ENCODE results near the gene C6orf15. TPM values are rescaled to one million over a fixed set of nuclear protein-coding genes. Genes with fewer than 3 reads are reported as not detected.

Gene C6orf15
- total RNA-seq, 4 donors from 2014 or later, result 1.6 TPM; not detected in 3

DNA sequence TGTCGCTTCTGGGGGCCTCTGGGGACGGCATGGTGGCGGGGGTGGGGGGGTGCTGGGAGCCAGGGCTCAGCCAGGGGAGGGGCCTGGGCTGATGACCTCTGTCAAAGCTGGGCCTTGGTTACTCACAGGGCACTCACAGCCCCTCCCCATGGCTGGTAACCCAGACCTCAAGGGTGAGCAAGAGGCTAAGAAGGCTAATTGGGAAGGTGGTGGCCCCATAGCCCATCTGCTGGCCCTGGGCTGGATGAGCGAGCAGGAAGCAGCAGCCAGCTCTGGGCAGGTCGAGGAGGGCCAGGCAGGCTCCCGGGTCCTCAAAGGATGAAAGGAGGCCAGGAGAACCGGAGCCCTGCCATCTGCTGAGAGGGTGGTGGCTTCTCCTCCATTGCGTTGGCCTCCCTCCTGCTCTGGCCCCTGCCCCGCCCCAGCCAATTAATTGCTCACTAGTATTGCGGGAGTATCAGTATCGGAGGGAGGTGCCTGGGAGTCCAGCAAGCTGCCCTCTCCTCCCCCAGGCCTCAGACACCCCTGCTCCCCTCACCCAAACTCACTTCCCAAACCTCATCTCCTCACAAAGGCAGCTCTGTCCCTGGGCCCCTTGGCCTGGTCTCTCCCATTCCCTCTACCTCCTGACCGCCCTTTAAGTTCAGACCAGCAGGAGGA is 8.9 kb upstream of the C6orf15 start:
- no peak overlapping the region for H3K4me3 ChIP-seq
- no peak for DNase-seq
- H3K27ac ChIP-seq, result no peak overlapping the region
- no peaks in the 10 kb centered on the region for H3K27me3 ChIP-seq
- H3K4me1 ChIP-seq, result peaks cover 4 to 64% (median 19%) of the 10 kb centered on the region in 3 donors
- no peaks in the 10 kb centered on the region for H3K36me3 ChIP-seq
- intact Hi-C loops (cut with DNase I), result no loop called here
- H3K9me3 ChIP-seq, result no peaks in the 10 kb centered on the region
- TF ChIP-seq POLR2A (IDR thresholded peaks at IDR 0.05), result no peak
- TF ChIP-seq, protein P1, sequence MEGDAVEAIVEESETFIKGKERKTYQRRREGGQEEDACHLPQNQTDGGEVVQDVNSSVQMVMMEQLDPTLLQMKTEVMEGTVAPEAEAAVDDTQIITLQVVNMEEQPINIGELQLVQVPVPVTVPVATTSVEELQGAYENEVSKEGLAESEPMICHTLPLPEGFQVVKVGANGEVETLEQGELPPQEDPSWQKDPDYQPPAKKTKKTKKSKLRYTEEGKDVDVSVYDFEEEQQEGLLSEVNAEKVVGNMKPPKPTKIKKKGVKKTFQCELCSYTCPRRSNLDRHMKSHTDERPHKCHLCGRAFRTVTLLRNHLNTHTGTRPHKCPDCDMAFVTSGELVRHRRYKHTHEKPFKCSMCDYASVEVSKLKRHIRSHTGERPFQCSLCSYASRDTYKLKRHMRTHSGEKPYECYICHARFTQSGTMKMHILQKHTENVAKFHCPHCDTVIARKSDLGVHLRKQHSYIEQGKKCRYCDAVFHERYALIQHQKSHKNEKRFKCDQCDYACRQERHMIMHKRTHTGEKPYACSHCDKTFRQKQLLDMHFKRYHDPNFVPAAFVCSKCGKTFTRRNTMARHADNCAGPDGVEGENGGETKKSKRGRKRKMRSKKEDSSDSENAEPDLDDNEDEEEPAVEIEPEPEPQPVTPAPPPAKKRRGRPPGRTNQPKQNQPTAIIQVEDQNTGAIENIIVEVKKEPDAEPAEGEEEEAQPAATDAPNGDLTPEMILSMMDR (IDR thresholded peaks at IDR 0.05), result no peak
- 83 to 92% methylated on average over 4 to 5 of the region's 12 CpGs for WGBS, 2 donors

DNA sequence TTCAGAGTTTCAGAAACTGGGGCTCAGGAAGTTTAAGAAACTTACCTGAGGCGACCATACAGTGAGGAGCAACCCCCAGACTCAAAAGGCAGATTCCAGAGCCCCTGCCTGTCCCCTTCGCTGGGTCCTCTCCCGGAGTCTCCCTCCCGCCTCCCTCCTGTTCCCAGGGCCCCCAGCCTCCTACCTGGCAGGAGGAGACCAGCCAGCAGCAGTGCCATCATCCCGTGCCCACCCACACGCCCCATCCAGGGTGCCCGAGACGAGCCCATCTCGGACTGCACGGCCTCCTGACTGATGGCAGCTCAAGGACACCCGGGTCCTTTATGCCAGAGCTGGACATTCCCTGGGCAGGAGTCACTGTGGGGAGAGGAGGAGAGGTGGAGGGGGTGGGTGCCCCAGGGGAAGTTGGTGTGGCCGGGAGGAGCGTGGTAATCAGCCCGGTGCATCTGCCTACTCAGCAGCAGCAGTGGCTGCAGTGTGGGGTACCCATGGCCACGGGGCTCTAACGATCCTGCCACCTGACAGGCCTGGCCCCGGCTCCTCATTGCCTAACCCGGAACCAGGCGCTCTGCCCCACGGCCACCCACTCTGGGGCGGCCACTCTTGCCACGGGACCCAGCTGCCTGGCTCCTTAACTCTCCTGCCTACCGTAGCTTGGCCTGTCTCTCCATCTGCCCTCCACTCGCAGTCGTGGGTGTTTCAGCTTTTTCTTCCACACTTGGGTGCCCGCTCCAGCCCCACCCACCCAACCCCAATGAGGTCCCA is 8.0 kb upstream of the C6orf15 start, which contains the start of gene CDSN:
Gene CDSN, minus strand, starts transcription at position 296 of the 765 bp plus-strand sequence. Its CDS starts 27 bp downstream, at position 269.
- DNase-seq, result no peak
- TF ChIP-seq, protein P1 (IDR thresholded peaks at IDR 0.05), result no peak
- TF ChIP-seq POLR2A (IDR thresholded peaks at IDR 0.05), result no peak
- peaks cover 4 to 64% (median 21%) of the 10 kb centered on the region in 3 donors for H3K4me1 ChIP-seq
- H3K27me3 ChIP-seq, result no peaks in the 10 kb centered on the region
- no peaks in the 10 kb centered on the region for H3K9me3 ChIP-seq
- no peak within 1 kb of the TSS for H3K27ac ChIP-seq
- WGBS, 2 donors, result 76 to 81% methylated on average over 19 to 20 of the region's 26 CpGs
- no peaks in the 10 kb centered on the region for H3K36me3 ChIP-seq
- intact Hi-C loops (cut with DNase I), result no loop called here
- H3K4me3 ChIP-seq, result no peak within 1 kb of the TSS

DNA sequence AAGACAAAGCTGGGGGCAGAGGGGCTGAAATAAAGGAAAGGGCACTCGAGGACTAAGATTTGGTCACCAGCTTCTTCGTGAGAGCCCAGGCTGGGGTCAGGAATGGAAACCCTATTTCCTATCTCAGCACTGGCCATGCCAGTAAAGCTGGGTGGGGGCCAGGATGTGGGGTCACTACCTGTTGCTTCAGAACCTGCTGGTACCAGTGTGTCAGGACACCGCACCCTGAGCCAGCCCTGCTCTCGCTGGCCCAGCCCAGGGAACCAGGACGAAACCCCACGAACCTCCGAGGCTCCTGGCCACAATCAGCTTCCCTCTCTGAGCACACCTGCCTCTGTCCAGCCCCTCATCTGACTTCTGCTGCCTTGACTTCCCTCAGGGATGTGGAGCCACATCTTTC is 5.8 kb upstream of the C6orf15 start:
- H3K4me3 ChIP-seq, result no peak overlapping the region
- TF ChIP-seq POLR2A (IDR thresholded peaks at IDR 0.05), result no peak
- TF ChIP-seq, protein P1 (IDR thresholded peaks at IDR 0.05), result no peak
- no peak overlapping the region for H3K27ac ChIP-seq
- no peak for DNase-seq
- no peaks in the 10 kb centered on the region for H3K9me3 ChIP-seq
- H3K36me3 ChIP-seq, result no peaks in the 10 kb centered on the region
- intact Hi-C loops (cut with DNase I), result no loop called here
- H3K4me1 ChIP-seq, result peaks cover 12 to 63% (median 28%) of the 10 kb centered on the region in 3 donors
- WGBS, 2 donors, result 76 to 78% methylated on average over 7 of the region's 7 CpGs
- H3K27me3 ChIP-seq, result no peaks in the 10 kb centered on the region

DNA sequence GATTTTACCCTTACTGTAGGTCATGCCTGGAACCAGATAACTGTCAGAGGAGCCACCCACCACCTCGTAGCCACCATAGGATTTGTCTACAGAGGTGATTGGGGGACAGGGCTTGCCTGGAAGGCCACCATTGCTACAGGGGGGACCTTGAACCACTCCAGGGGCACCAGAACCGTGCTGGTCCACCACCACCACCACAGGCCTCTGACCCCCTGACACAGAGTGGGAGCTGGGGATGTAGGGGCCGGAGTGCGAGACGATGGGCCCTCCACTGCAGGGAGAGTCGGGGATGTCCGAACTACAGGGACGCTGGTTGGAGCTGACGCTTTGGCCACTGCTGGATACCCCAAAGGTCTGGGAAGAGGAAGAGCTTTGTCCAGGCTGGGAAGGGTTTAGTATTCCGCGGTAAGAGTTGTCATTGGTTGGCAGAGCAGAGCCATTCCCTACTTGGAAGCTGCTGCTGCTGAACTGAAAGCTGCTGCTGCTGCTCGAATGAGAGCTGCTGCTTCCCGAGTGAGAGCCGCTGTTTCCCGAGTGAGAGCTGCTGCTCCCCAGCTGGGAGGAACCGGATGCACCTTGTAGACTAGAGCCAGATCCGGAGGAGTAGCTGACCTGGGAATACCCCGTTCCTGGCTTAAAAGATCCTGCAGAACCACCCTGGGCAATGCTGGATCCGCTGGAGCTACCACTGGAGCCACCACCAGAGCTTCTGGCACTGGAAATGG is 4.4 kb upstream of the C6orf15 start:
- H3K36me3 ChIP-seq, result no peaks in the 10 kb centered on the region
- H3K27ac ChIP-seq, result peak overlapping the region in 3 of 4 donors; percentile 0 to 63 (median 16)
- H3K4me3 ChIP-seq, result peak overlapping the region in 2 of 4 donors; percentile 9 to 33
- WGBS, 2 donors, result 59 to 82% methylated on average over 7 to 18 of the region's 19 CpGs
- DNase-seq, result no peak
- no peaks in the 10 kb centered on the region for H3K27me3 ChIP-seq
- no peak for TF ChIP-seq POLR2A (IDR thresholded peaks at IDR 0.05)
- TF ChIP-seq, protein P1 (IDR thresholded peaks at IDR 0.05), result no peak
- H3K9me3 ChIP-seq, result no peaks in the 10 kb centered on the region
- peaks cover 12 to 52% (median 22%) of the 10 kb centered on the region in 3 donors for H3K4me1 ChIP-seq
- intact Hi-C loops (cut with DNase I), result no loop called here

Data from esophagus squamous epithelium (tissue), 5 donors.